ENCODE data around the gene OPN3. TPM values are rescaled to one million over a fixed set of nuclear protein-coding genes. Genes with fewer than 3 reads are reported as not detected.
A peak's percentile ranks its signal among the peaks of the same experiment; 100 is the strongest.

OPN3 gene
- total RNA-seq, 2 donors from 2014 or later, result 4.4 to 4.5 TPM

- no peak for ATAC-seq
- DNase-seq (ENCODE audit: low spot score), result no peak
- Mint-ChIP-seq H3K9me3 (peaks cover 3% of the 10 kb centered on the region), H3K36me3 (no peaks in the 10 kb centered on the region), H3K4me1 (ENCODE audit: low read depth in 2 of 2) (peaks cover 18 to 23% of the 10 kb centered on the region in 2 donors), H3K27ac (peak overlapping the region; percentile 38 to 71), H3K4me3 (peak overlapping the region; percentile 75), H3K27me3 (peaks cover 0 to 2% of the 10 kb centered on the region in 2 donors)
These were observed 876 bp upstream of the OPN3 start for GRCh38 chr1:241640867-241641622.

GRCh38 chr1:241639623-241640148 is 483 bp downstream of the OPN3 start:
- H3K27ac Mint-ChIP-seq, result peak overlapping the region; percentile 7 to 38
- H3K27me3 Mint-ChIP-seq, result no peaks in the 10 kb centered on the region
- peaks cover 3% of the 10 kb centered on the region for H3K9me3 Mint-ChIP-seq
- peak; percentile 20 to 48 for ATAC-seq
- peaks cover 8% of the 10 kb centered on the region for H3K36me3 Mint-ChIP-seq
- DNase-seq (ENCODE audit: low spot score), result no peak
- H3K4me1 Mint-ChIP-seq (ENCODE audit: low read depth in 2 of 2), result peaks cover 18 to 23% of the 10 kb centered on the region in 2 donors
- peak overlapping the region; percentile 75 for H3K4me3 Mint-ChIP-seq

- Mint-ChIP-seq H3K27ac (peak overlapping the region; percentile 7 to 38), H3K27me3 (no peaks in the 10 kb centered on the region), H3K4me3 (peak overlapping the region; percentile 75), H3K9me3 (peaks cover 3% of the 10 kb centered on the region), H3K36me3 (peaks cover 8% of the 10 kb centered on the region), H3K4me1 (ENCODE audit: low read depth in 2 of 2) (peaks cover 18 to 23% of the 10 kb centered on the region in 2 donors)
- DNase-seq (ENCODE audit: low spot score) (no peak), ATAC-seq (no peak)
These were observed 1.1 kb downstream of the OPN3 start for GRCh38 chr1:241638909-241639622.

GRCh38 chr1:241638099-241638682 is 2.0 kb downstream of the OPN3 start:
- Mint-ChIP-seq H3K4me1 (ENCODE audit: low read depth in 2 of 2) (peaks cover 18 to 23% of the 10 kb centered on the region in 2 donors), H3K36me3 (peaks cover 8% of the 10 kb centered on the region), H3K27ac (no peak overlapping the region), H3K27me3 (no peaks in the 10 kb centered on the region), H3K4me3 (peak overlapping the region; percentile 76), H3K9me3 (peaks cover 3% of the 10 kb centered on the region)
- no peak for ATAC-seq
- no peak for DNase-seq (ENCODE audit: low spot score)

GRCh38 chr1:241637604-241638003 is 2.6 kb downstream of the OPN3 start:
- H3K27me3 Mint-ChIP-seq, result no peaks in the 10 kb centered on the region
- peaks cover 3% of the 10 kb centered on the region for H3K9me3 Mint-ChIP-seq
- DNase-seq (ENCODE audit: low spot score) (no peak), ATAC-seq (no peak)
- H3K4me3 Mint-ChIP-seq, result peak overlapping the region; percentile 76
- peaks cover 18 to 23% of the 10 kb centered on the region in 2 donors for H3K4me1 Mint-ChIP-seq (ENCODE audit: low read depth in 2 of 2)
- H3K27ac Mint-ChIP-seq, result no peak overlapping the region
- H3K36me3 Mint-ChIP-seq, result peaks cover 8% of the 10 kb centered on the region

GRCh38 chr1:241637046-241637590 is 3.1 kb downstream of the OPN3 start:
- Mint-ChIP-seq H3K27me3 (no peaks in the 10 kb centered on the region), H3K27ac (no peak overlapping the region), H3K9me3 (no peaks in the 10 kb centered on the region), H3K36me3 (peaks cover 11% of the 10 kb centered on the region), H3K4me1 (ENCODE audit: low read depth in 2 of 2) (peaks cover 18 to 23% of the 10 kb centered on the region in 2 donors), H3K4me3 (peak overlapping the region; percentile 76)
- ATAC-seq (no peak), DNase-seq (ENCODE audit: low spot score) (no peak)

GRCh38 chr1:241636291-241636690 is 3.9 kb downstream of the OPN3 start:
- ATAC-seq, result no peak
- no peaks in the 10 kb centered on the region for H3K9me3 Mint-ChIP-seq
- H3K36me3 Mint-ChIP-seq, result peaks cover 17% of the 10 kb centered on the region
- H3K4me3 Mint-ChIP-seq, result no peak overlapping the region
- H3K27me3 Mint-ChIP-seq, result no peaks in the 10 kb centered on the region
- peaks cover 18 to 23% of the 10 kb centered on the region in 2 donors for H3K4me1 Mint-ChIP-seq (ENCODE audit: low read depth in 2 of 2)
- DNase-seq (ENCODE audit: low spot score), result no peak
- no peak overlapping the region for H3K27ac Mint-ChIP-seq

GRCh38 chr1:241635556-241636152 is 4.5 kb downstream of the OPN3 start:
- DNase-seq (ENCODE audit: low spot score), result no peak
- Mint-ChIP-seq H3K36me3 (peaks cover 17% of the 10 kb centered on the region), H3K4me3 (no peak overlapping the region), H3K4me1 (ENCODE audit: low read depth in 2 of 2) (peaks cover 17 to 23% of the 10 kb centered on the region in 2 donors), H3K9me3 (no peaks in the 10 kb centered on the region), H3K27ac (no peak overlapping the region), H3K27me3 (no peaks in the 10 kb centered on the region)
- ATAC-seq, result no peak

- no peaks in the 10 kb centered on the region for H3K27me3 Mint-ChIP-seq
- peaks cover 17% of the 10 kb centered on the region for H3K36me3 Mint-ChIP-seq
- H3K9me3 Mint-ChIP-seq, result no peaks in the 10 kb centered on the region
- DNase-seq (ENCODE audit: low spot score) (no peak), ATAC-seq (no peak)
- peaks cover 10 to 12% of the 10 kb centered on the region in 2 donors for H3K4me1 Mint-ChIP-seq (ENCODE audit: low read depth in 2 of 2)
- no peak overlapping the region for H3K4me3 Mint-ChIP-seq
- no peak overlapping the region for H3K27ac Mint-ChIP-seq
These were observed 7.2 kb downstream of the OPN3 start for GRCh38 chr1:241632987-241633386.

- Mint-ChIP-seq H3K9me3 (no peaks in the 10 kb centered on the region), H3K27ac (no peak overlapping the region), H3K36me3 (peaks cover 17% of the 10 kb centered on the region), H3K4me1 (ENCODE audit: low read depth in 2 of 2) (peaks cover 0 to 8% of the 10 kb centered on the region in 2 donors), H3K4me3 (no peak overlapping the region), H3K27me3 (no peaks in the 10 kb centered on the region)
- ATAC-seq (no peak), DNase-seq (ENCODE audit: low spot score) (no peak)
These were observed 8.5 kb downstream of the OPN3 start for GRCh38 chr1:241631674-241632073.

- no peak overlapping the region for H3K4me3 Mint-ChIP-seq
- H3K9me3 Mint-ChIP-seq, result no peaks in the 10 kb centered on the region
- H3K4me1 Mint-ChIP-seq (ENCODE audit: low read depth in 2 of 2), result peaks cover 0 to 8% of the 10 kb centered on the region in 2 donors
- H3K27me3 Mint-ChIP-seq, result no peaks in the 10 kb centered on the region
- no peak overlapping the region for H3K27ac Mint-ChIP-seq
- H3K36me3 Mint-ChIP-seq, result peaks cover 17% of the 10 kb centered on the region
- DNase-seq (ENCODE audit: low spot score) (no peak), ATAC-seq (no peak)
These were observed 9.3 kb downstream of the OPN3 start for GRCh38 chr1:241630899-241631298.

- no peaks in the 10 kb centered on the region for H3K9me3 Mint-ChIP-seq
- peaks cover 16% of the 10 kb centered on the region for H3K36me3 Mint-ChIP-seq
- no peak for DNase-seq (ENCODE audit: low spot score)
- H3K27me3 Mint-ChIP-seq, result no peaks in the 10 kb centered on the region
- no peak overlapping the region for H3K27ac Mint-ChIP-seq
- no peak overlapping the region for H3K4me3 Mint-ChIP-seq
- ATAC-seq, result no peak
- H3K4me1 Mint-ChIP-seq (ENCODE audit: low read depth in 2 of 2), result peaks cover 0 to 8% of the 10 kb centered on the region in 2 donors
These were observed 9.7 kb downstream of the OPN3 start for GRCh38 chr1:241630476-241630875.

- Mint-ChIP-seq H3K36me3 (peaks cover 11% of the 10 kb centered on the region), H3K9me3 (no peaks in the 10 kb centered on the region), H3K4me3 (no peak overlapping the region), H3K4me1 (ENCODE audit: low read depth in 2 of 2) (peaks cover 0 to 8% of the 10 kb centered on the region in 2 donors), H3K27me3 (no peaks in the 10 kb centered on the region), H3K27ac (peak overlapping the region in 1 of 2 donors; percentile 23)
- no peak for DNase-seq (ENCODE audit: low spot score)
- ATAC-seq, result no peak
These were observed 10.2 kb downstream of the OPN3 start for GRCh38 chr1:241630005-241630404.

All from natural killer cell treated with Interleukin-12 subunit alpha and Interleukin-12 subunit beta and Interleukin-15 and Interleukin-18, amount 100 ng/mL, for 72 hours (primary cell).